HEK293 (cell line): ENCODE results near the gene GNB2.

ENCODE experiments used
- CTCF ChIA-PET: fragments of 350-600 bp; formaldehyde crosslinking; extraction: SDS; loops from one replicate; lab custom pipeline; 2021; ENCODE audit warnings: antibody characterized with exemption; lab: Yijun Ruan, JAX
- POLR2A ChIA-PET: fragments of 300-600 bp; formaldehyde crosslinking; extraction: SDS; loops from one replicate; lab custom pipeline; 2020; ENCODE audit warnings: antibody characterized with exemption, inconsistent platforms; lab: Yijun Ruan, JAX
- H3K27ac ChIP-seq: fragments of 200-500 bp; sonication (Bioruptor generic); 2 replicates; pipeline ENCODE4 v1.5.1; 2014; ENCODE audit warnings: low read depth, low read length, control low read depth, inconsistent platforms; ENCODE audit errors: extremely low read depth
- H3K36me3 ChIP-seq, 2 experiments: fragments of 200-500 bp in 1 of 2; sonication (Bioruptor generic) in 1 of 2; 1 replicate in 1 of 2; 2 replicates in 1 of 2; pipeline ENCODE4 v1.5.1; 2014 to 2017; ENCODE audit warnings: inconsistent platforms in 2 of 2, low read length in 2 of 2; ENCODE audit not compliant: control insufficient read depth in 2 of 2, insufficient read depth in 1 of 2
- H3K4me1 ChIP-seq: fragments of 200-500 bp; sonication (Bioruptor generic); 2 replicates; pipeline ENCODE4 v1.5.1; 2014; ENCODE audit warnings: mild to moderate bottlenecking, low read length, inconsistent platforms; ENCODE audit not compliant: control insufficient read depth, insufficient read depth
- H3K4me3 ChIP-seq: 2 replicates; pipeline ENCODE4 v1.5.1; 2011; ENCODE audit warnings: low read depth, mild to moderate bottlenecking, control low read depth, low read length, moderate library complexity
- H3K9me3 ChIP-seq: fragments of 200-500 bp; sonication (Bioruptor generic); 2 replicates; pipeline ENCODE4 v1.5.1; 2014; ENCODE audit warnings: low read depth, low read length, inconsistent platforms; ENCODE audit not compliant: control insufficient read depth, insufficient read depth
- BCL11B ChIP-seq: fragments of 450-650 bp; formaldehyde crosslinking; IDR thresholded peaks from 2 replicates; pipeline ENCODE4 v1.5.1; 2016; ENCODE audit warnings: low read depth, missing biosample characterization, missing genetic modification characterization
- GLI4 ChIP-seq: fragments of 450-650 bp; formaldehyde crosslinking; IDR thresholded peaks from 2 replicates; pipeline ENCODE4 v1.5.1; 2016; ENCODE audit warnings: missing biosample characterization, missing genetic modification characterization
- KLF8 ChIP-seq: fragments of 450-650 bp; formaldehyde crosslinking; IDR thresholded peaks from 2 replicates; pipeline ENCODE4 v1.5.1; 2016; ENCODE audit warnings: missing biosample characterization, missing genetic modification characterization
- KLF9 ChIP-seq: fragments of 450-650 bp; formaldehyde crosslinking; IDR thresholded peaks from 2 replicates; pipeline ENCODE4 v1.5.1; 2016; ENCODE audit warnings: missing biosample characterization, missing genetic modification characterization, low read depth
- SP7 ChIP-seq: fragments of 450-650 bp; formaldehyde crosslinking; IDR thresholded peaks from 2 replicates; pipeline ENCODE4 v1.5.1; 2016; ENCODE audit warnings: missing biosample characterization, missing genetic modification characterization
- WT1 ChIP-seq: fragments of 450-650 bp; formaldehyde crosslinking; IDR thresholded peaks from 2 replicates; pipeline ENCODE4 v1.5.1; 2016; ENCODE audit warnings: missing biosample characterization, missing genetic modification characterization
- ZBTB17 ChIP-seq: fragments of 450-650 bp; formaldehyde crosslinking; IDR thresholded peaks from 2 replicates; pipeline ENCODE4 v1.5.1; 2016; ENCODE audit warnings: missing biosample characterization, missing genetic modification characterization
- ZBTB21 ChIP-seq: fragments of 450-650 bp; formaldehyde crosslinking; IDR thresholded peaks from 2 replicates; pipeline ENCODE4 v1.5.1; 2017; ENCODE audit warnings: missing biosample characterization, missing genetic modification characterization
- ZBTB7A ChIP-seq: fragments of 450-650 bp; formaldehyde crosslinking; IDR thresholded peaks from 2 replicates; pipeline ENCODE4 v1.5.1; 2016; ENCODE audit warnings: low read depth, missing biosample characterization, missing genetic modification characterization
- ZNF292 ChIP-seq: fragments of 450-650 bp; formaldehyde crosslinking; IDR thresholded peaks from 2 replicates; pipeline ENCODE4 v1.5.1; 2016; ENCODE audit warnings: low read depth, missing biosample characterization, missing genetic modification characterization, borderline replicate concordance
- ZNF311 ChIP-seq: fragments of 450-650 bp; formaldehyde crosslinking; IDR thresholded peaks from 2 replicates; pipeline ENCODE4 v1.5.1; 2017; ENCODE audit warnings: missing biosample characterization, missing genetic modification characterization, borderline replicate concordance
- ZNF324 ChIP-seq: fragments of 450-650 bp; formaldehyde crosslinking; IDR thresholded peaks from 2 replicates; pipeline ENCODE4 v1.5.1; 2016; ENCODE audit warnings: missing biosample characterization, missing genetic modification characterization
- ZNF335 ChIP-seq: fragments of 450-650 bp; formaldehyde crosslinking; conservative IDR thresholded peaks from 2 replicates; pipeline ENCODE4 v1.5.1; 2016; ENCODE audit warnings: missing biosample characterization, missing genetic modification characterization
- ZNF362 ChIP-seq: fragments of 450-650 bp; formaldehyde crosslinking; IDR thresholded peaks from 2 replicates; pipeline ENCODE4 v1.5.1; 2016; ENCODE audit warnings: missing biosample characterization, missing genetic modification characterization
- ZNF600 ChIP-seq: fragments of 450-650 bp; formaldehyde crosslinking; IDR thresholded peaks from 2 replicates; pipeline ENCODE4 v1.5.1; 2016; ENCODE audit warnings: missing biosample characterization, missing genetic modification characterization
- ZNF629 ChIP-seq: fragments of 450-650 bp; formaldehyde crosslinking; IDR thresholded peaks from 2 replicates; pipeline ENCODE4 v1.5.1; 2017; ENCODE audit warnings: missing biosample characterization, missing genetic modification characterization
- ZNF792 ChIP-seq: fragments of 450-650 bp; formaldehyde crosslinking; IDR thresholded peaks from 2 replicates; pipeline ENCODE4 v1.5.1; 2016; ENCODE audit warnings: missing biosample characterization, missing genetic modification characterization
- TF ChIP-seq, protein P1 (sequence below): fragments of 450-650 bp; formaldehyde crosslinking; IDR thresholded peaks from 2 replicates; pipeline ENCODE4 v1.5.1; 2016; ENCODE audit warnings: missing biosample characterization, missing genetic modification characterization
- TF ChIP-seq, protein P2 (sequence below): fragments of 450-650 bp; formaldehyde crosslinking; IDR thresholded peaks from 2 replicates; pipeline ENCODE4 v1.5.1; 2016; ENCODE audit warnings: missing biosample characterization, missing genetic modification characterization
- TF ChIP-seq, protein P3 (sequence below): fragments of 450-650 bp; IDR thresholded peaks from 2 replicates; pipeline ENCODE4 v1.5.1; 2018; ENCODE audit warnings: missing biosample characterization, mild to moderate bottlenecking, missing genetic modification characterization

The GNB2 gene

DNA sequence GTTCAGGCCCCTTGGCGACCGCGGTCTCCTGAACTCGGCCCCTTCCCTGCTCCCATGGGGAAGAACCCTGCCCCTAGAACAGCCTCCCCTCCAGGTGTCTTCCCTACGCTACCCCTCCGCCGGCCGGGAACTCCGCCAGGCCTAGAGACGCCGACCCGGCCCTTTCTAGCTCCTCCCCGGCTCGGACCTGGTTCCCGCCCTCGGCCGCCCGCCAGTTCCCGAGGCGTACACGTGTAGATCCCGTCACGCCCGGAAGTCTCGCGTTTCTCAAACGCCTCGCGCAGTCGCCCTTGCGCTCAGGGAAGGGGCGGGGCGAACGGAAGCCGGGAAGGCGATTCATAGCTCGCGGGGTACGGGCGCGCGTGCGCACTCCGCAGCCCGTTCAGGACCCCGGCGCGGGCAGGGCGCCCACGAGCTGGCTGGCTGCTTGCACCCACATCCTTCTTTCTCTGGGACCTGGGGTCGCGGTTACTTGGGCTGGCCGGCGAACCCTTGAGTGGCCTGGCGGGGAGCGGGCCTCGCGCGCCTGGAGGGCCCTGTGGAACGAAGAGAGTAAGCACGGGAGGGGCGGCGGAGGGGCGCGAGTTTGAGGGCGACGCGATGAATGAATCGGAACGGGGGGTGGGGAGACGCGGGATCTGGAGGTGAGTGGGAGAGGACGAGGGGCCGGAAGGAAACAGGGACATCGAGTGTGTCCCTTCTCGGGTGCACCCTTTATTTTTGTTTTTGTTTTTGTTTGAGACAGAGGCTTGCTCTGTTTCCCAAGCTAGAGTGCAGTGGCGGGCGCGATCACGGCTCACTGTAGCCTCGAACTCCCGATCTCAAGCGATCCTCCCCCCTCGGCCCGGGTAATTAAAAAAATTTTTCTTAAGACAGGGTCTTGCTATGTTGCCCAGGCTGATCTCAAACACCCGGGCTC, 32.5 kb downstream of the GNB2 start, which contains the start of gene POP7 (continued):
- TF ChIP-seq KLF8, result peak; percentile 70
- no peak for TF ChIP-seq ZNF792
- TF ChIP-seq ZNF292, result no peak
- TF ChIP-seq, protein P1, sequence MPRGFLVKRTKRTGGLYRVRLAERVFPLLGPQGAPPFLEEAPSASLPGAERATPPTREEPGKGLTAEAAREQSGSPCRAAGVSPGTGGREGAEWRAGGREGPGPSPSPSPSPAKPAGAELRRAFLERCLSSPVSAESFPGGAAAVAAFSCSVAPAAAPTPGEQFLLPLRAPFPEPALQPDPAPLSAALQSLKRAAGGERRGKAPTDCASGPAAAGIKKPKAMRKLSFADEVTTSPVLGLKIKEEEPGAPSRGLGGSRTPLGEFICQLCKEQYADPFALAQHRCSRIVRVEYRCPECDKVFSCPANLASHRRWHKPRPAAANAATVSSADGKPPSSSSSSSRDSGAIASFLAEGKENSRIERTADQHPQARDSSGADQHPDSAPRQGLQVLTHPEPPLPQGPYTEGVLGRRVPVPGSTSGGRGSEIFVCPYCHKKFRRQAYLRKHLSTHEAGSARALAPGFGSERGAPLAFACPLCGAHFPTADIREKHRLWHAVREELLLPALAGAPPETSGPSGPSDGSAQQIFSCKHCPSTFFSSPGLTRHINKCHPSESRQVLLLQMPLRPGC (tag by site-specific recombination), result peak; percentile 34; the same call in 1 of the 2 replicates
- TF ChIP-seq ZNF324 (tag by site-specific recombination), result 0 out of 2 replicates have a peak, but pooled peaks have one; percentile 5
- TF ChIP-seq BCL11B, result no peak
- peak; percentile 86 for TF ChIP-seq ZNF629 (tag by site-specific recombination)
- TF ChIP-seq ZNF311 (tag by site-specific recombination), result no peak
- TF ChIP-seq KLF9 (tag by site-specific recombination), result peak; percentile 72
- TF ChIP-seq WT1 (tag by site-specific recombination), result peak; percentile 49
- peak; percentile 55; the same call in 1 of the 2 replicates for TF ChIP-seq SP7
- peak; percentile 98 for TF ChIP-seq ZBTB7A (tag by site-specific recombination)
- TF ChIP-seq ZBTB21 (tag by site-specific recombination), result no peak

DNA sequence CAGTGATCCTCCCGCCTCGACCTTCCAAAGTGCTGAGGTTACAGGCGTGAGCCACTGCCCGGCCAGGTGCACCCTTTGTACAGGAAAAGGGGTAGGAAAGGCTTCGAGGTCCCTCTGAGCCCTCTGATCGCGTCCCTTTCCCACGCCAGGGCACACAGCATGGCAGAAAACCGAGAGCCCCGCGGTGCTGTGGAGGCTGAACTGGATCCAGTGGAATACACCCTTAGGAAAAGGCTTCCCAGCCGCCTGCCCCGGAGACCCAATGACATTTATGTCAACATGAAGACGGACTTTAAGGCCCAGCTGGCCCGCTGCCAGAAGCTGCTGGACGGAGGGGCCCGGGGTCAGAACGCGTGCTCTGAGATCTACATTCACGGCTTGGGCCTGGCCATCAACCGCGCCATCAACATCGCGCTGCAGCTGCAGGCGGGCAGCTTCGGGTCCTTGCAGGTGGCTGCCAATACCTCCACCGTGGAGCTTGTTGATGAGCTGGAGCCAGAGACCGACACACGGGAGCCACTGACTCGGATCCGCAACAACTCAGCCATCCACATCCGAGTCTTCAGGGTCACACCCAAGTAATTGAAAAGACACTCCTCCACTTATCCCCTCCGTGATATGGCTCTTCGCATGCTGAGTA, 33.3 kb downstream of the GNB2 start:
- H3K9me3 ChIP-seq, result no peaks in the 10 kb centered on the region
- peak overlapping the region; percentile 71 for H3K27ac ChIP-seq
- no peaks in the 10 kb centered on the region for H3K4me1 ChIP-seq
- peaks cover 12 to 15% of the 10 kb centered on the region in 2 experiments; a peak in 2 of 3 replicates for H3K36me3 ChIP-seq
- CTCF ChIA-PET, result interaction anchor here (0.6 to 6.8 kb wide), 6 partner anchors 14 to 389 kb away, joined by 3 to 100 read pairs (median 3); partner anchors contain the start of genes EPO and SLC12A9
- POLR2A ChIA-PET, result interaction anchor here (1.4 to 2.6 kb wide), 9 partner anchors 10 to 145 kb away, joined by 3 to 35 read pairs (median 11); partner anchors contain the start of genes EPHB4, FBXO24, LRCH4 and SLC12A9
- H3K4me3 ChIP-seq, result peak overlapping the region; percentile 92
- TF ChIP-seq ZBTB17 (tag by site-specific recombination), result peak; percentile 99
- TF ChIP-seq, protein P2, sequence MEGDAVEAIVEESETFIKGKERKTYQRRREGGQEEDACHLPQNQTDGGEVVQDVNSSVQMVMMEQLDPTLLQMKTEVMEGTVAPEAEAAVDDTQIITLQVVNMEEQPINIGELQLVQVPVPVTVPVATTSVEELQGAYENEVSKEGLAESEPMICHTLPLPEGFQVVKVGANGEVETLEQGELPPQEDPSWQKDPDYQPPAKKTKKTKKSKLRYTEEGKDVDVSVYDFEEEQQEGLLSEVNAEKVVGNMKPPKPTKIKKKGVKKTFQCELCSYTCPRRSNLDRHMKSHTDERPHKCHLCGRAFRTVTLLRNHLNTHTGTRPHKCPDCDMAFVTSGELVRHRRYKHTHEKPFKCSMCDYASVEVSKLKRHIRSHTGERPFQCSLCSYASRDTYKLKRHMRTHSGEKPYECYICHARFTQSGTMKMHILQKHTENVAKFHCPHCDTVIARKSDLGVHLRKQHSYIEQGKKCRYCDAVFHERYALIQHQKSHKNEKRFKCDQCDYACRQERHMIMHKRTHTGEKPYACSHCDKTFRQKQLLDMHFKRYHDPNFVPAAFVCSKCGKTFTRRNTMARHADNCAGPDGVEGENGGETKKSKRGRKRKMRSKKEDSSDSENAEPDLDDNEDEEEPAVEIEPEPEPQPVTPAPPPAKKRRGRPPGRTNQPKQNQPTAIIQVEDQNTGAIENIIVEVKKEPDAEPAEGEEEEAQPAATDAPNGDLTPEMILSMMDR (tag by site-specific recombination), result no peak
- peak; percentile 17; the same call in 1 of the 2 replicates for TF ChIP-seq ZNF324 (tag by site-specific recombination)
- peak; percentile 86 for TF ChIP-seq ZNF600 (tag by site-specific recombination)
- peak; percentile 72 for TF ChIP-seq ZNF335 (tag by site-specific recombination)
- 0 out of 2 replicates have a peak, but pooled peaks have one; percentile 31 for TF ChIP-seq GLI4 (tag by site-specific recombination)
- TF ChIP-seq, all 188 proteins: peak for 5

- peak; percentile 80; the same call in 1 of the 2 replicates for TF ChIP-seq ZNF362 (tag by site-specific recombination)
- TF ChIP-seq, protein P3, sequence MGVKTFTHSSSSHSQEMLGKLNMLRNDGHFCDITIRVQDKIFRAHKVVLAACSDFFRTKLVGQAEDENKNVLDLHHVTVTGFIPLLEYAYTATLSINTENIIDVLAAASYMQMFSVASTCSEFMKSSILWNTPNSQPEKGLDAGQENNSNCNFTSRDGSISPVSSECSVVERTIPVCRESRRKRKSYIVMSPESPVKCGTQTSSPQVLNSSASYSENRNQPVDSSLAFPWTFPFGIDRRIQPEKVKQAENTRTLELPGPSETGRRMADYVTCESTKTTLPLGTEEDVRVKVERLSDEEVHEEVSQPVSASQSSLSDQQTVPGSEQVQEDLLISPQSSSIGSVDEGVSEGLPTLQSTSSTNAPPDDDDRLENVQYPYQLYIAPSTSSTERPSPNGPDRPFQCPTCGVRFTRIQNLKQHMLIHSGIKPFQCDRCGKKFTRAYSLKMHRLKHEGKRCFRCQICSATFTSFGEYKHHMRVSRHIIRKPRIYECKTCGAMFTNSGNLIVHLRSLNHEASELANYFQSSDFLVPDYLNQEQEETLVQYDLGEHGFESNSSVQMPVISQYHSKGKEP (tag by site-specific recombination), result no peak
- Histone ChIP-seq H3K36me3 (peaks cover 12 to 15% of the 10 kb centered on the region in 2 experiments; a peak in 2 of 3 replicates), H3K27ac (no peak overlapping the region), H3K4me1 (no peaks in the 10 kb centered on the region), H3K4me3 (no peak overlapping the region), H3K9me3 (no peaks in the 10 kb centered on the region)
- POLR2A ChIA-PET, result interaction anchor here (0.6 kb wide), 1 partner anchor 514 kb away, joined by 3 read pairs; no protein-coding TSS in a partner anchor
- CTCF ChIA-PET, result interaction anchor here (0.7 to 6.8 kb wide), 2 partner anchors 14 to 79 kb away, joined by 3 to 100 read pairs; partner anchors contain the start of gene EPO
These were observed 34.9 kb downstream of the GNB2 start for GRCh38 chr7:100708395-100708794.
